ENCODE results near the gene DCDC2C. TPM values are rescaled to one million over a fixed set of nuclear protein-coding genes. Genes with fewer than 3 reads are reported as not detected.

Gene DCDC2C
- total and polyA plus RNA-seq, 2 experiments from 2014 or later = 0.45 TPM; not detected in 1

GRCh38 chr2:3725458-3726250, 22.3 kb downstream of the DCDC2C start (continued):
- TF ChIP-seq JUNB (IDR thresholded peaks at IDR 0.05; ENCODE audit: unreplicated experiment) = no peak
- TF ChIP-seq ZNF114 (CRISPR knock-in tag; IDR thresholded peaks at IDR 0.05) = no peak
- no peak for TF ChIP-seq POLR2AphosphoS5 (IDR thresholded peaks at IDR 0.05; ENCODE audit: low read depth)
- no peak for TF ChIP-seq EZH2phosphoT487 (IDR thresholded peaks at IDR 0.05; ENCODE audit: unreplicated experiment)

GRCh38 chr2:3726511-3726910, 23.1 kb downstream of the DCDC2C start:
- H3K27ac Mint-ChIP-seq = no peak overlapping the region
- H3K36me3 Mint-ChIP-seq (ENCODE audit: low read depth) = no peaks in the 10 kb centered on the region
- H4K20me1 ChIP-seq (replicated peaks; ENCODE audit: insufficient read depth) = no peaks in the 10 kb centered on the region
- no peak overlapping the region for H3K4me3 ChIP-seq
- no peaks in the 10 kb centered on the region; the same call in 1 of the 2 replicates for H3K4me1 ChIP-seq (ENCODE audit: insufficient read depth)
- DNase-seq (ENCODE audit: low spot score) (no peak), ATAC-seq (no peak)
- no peak overlapping the region for H3K27ac ChIP-seq (ENCODE audit: low read depth)
- H3K4me3 Mint-ChIP-seq = no peak overlapping the region
- H3K4me2 ChIP-seq = no peak overlapping the region
- peaks cover 5% of the 10 kb centered on the region for H3K27me3 Mint-ChIP-seq (ENCODE audit: insufficient read depth, low read depth, poor library complexity)
- peaks cover 3% of the 10 kb centered on the region; the same call in 2 of the 3 replicates for H3K4me1 Mint-ChIP-seq
- H2AFZ ChIP-seq = no peak overlapping the region
- H3K27me3 ChIP-seq (ENCODE audit: insufficient read depth) = no peaks in the 10 kb centered on the region
- no peaks in the 10 kb centered on the region for H3K9me2 ChIP-seq (ENCODE audit: insufficient read depth)
- no peaks in the 10 kb centered on the region for H3K36me3 ChIP-seq (ENCODE audit: insufficient read depth)
- peaks cover 72% of the 10 kb centered on the region for H3K9me3 Mint-ChIP-seq
- no peaks in the 10 kb centered on the region for H3F3A ChIP-seq (replicated peaks; ENCODE audit: low read depth)
- H3K79me2 ChIP-seq (replicated peaks; ENCODE audit: insufficient read depth) = no peaks in the 10 kb centered on the region
- no peak for TF ChIP-seq JUNB (IDR thresholded peaks at IDR 0.05; ENCODE audit: unreplicated experiment)
- TF ChIP-seq EZH2phosphoT487 (IDR thresholded peaks at IDR 0.05; ENCODE audit: unreplicated experiment) = no peak
- no peak for TF ChIP-seq ZNF331 (CRISPR knock-in tag; IDR thresholded peaks at IDR 0.05; ENCODE audit: low read depth)
- TF ChIP-seq, protein P1, sequence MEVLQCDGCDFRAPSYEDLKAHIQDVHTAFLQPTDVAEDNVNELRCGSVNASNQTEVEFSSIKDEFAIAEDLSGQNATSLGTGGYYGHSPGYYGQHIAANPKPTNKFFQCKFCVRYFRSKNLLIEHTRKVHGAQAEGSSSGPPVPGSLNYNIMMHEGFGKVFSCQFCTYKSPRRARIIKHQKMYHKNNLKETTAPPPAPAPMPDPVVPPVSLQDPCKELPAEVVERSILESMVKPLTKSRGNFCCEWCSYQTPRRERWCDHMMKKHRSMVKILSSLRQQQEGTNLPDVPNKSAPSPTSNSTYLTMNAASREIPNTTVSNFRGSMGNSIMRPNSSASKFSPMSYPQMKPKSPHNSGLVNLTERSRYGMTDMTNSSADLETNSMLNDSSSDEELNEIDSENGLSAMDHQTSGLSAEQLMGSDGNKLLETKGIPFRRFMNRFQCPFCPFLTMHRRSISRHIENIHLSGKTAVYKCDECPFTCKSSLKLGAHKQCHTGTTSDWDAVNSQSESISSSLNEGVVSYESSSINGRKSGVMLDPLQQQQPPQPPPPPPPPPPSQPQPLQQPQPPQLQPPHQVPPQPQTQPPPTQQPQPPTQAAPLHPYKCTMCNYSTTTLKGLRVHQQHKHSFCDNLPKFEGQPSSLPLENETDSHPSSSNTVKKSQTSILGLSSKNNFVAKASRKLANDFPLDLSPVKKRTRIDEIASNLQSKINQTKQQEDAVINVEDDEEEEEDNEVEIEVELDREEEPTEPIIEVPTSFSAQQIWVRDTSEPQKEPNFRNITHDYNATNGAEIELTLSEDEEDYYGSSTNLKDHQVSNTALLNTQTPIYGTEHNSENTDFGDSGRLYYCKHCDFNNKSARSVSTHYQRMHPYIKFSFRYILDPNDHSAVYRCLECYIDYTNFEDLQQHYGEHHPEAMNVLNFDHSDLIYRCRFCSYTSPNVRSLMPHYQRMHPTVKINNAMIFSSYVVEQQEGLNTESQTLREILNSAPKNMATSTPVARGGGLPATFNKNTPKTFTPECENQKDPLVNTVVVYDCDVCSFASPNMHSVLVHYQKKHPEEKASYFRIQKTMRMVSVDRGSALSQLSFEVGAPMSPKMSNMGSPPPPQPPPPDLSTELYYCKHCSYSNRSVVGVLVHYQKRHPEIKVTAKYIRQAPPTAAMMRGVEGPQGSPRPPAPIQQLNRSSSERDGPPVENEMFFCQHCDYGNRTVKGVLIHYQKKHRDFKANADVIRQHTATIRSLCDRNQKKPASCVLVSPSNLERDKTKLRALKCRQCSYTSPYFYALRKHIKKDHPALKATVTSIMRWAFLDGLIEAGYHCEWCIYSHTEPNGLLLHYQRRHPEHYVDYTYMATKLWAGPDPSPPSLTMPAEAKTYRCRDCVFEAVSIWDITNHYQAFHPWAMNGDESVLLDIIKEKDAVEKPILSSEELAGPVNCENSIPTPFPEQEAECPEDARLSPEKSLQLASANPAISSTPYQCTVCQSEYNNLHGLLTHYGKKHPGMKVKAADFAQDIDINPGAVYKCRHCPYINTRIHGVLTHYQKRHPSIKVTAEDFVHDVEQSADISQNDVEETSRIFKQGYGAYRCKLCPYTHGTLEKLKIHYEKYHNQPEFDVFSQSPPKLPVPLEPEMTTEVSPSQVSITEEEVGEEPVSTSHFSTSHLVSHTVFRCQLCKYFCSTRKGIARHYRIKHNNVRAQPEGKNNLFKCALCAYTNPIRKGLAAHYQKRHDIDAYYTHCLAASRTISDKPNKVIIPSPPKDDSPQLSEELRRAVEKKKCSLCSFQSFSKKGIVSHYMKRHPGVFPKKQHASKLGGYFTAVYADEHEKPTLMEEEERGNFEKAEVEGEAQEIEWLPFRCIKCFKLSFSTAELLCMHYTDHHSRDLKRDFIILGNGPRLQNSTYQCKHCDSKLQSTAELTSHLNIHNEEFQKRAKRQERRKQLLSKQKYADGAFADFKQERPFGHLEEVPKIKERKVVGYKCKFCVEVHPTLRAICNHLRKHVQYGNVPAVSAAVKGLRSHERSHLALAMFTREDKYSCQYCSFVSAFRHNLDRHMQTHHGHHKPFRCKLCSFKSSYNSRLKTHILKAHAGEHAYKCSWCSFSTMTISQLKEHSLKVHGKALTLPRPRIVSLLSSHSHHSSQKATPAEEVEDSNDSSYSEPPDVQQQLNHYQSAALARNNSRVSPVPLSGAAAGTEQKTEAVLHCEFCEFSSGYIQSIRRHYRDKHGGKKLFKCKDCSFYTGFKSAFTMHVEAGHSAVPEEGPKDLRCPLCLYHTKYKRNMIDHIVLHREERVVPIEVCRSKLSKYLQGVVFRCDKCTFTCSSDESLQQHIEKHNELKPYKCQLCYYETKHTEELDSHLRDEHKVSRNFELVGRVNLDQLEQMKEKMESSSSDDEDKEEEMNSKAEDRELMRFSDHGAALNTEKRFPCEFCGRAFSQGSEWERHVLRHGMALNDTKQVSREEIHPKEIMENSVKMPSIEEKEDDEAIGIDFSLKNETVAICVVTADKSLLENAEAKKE (CRISPR knock-in tag; IDR thresholded peaks at IDR 0.05) = no peak
- no peak for TF ChIP-seq POLR2AphosphoS5 (IDR thresholded peaks at IDR 0.05; ENCODE audit: low read depth)
- TF ChIP-seq CREB1 (CRISPR knock-in tag; IDR thresholded peaks at IDR 0.05; ENCODE audit: low read depth) = no peak
- TF ChIP-seq EZH2 (IDR thresholded peaks at IDR 0.05; ENCODE audit: low read depth, unreplicated experiment) = no peak
- no peak for TF ChIP-seq ZNF114 (CRISPR knock-in tag; IDR thresholded peaks at IDR 0.05)
- no peak for TF ChIP-seq ETS1 (IDR thresholded peaks at IDR 0.05)
- no peak for TF ChIP-seq REST (IDR thresholded peaks at IDR 0.05; ENCODE audit: unreplicated experiment)
- no peak for TF ChIP-seq NANOG (IDR thresholded peaks at IDR 0.05; ENCODE audit: borderline replicate concordance)

All from GM23338 (cell line).